SK-N-MC (cell line): ENCODE data around the gene DPP8.
A peak's percentile ranks its signal among the peaks of the same experiment; 100 is the strongest.

ENCODE experiments used
- DNase-seq: peaks from one replicate; pipeline ENCODE4 v3.0.0-alpha.2; 2011; ENCODE audit warnings: low read depth, low spot score
- H3K27ac ChIP-seq: fragments of 200-600 bp; sonication (generic); 2 replicates; pipeline ENCODE4 v1.5.1; 2016; ENCODE audit warnings: mixed run types
- H3K36me3 ChIP-seq: fragments of 200-600 bp; sonication (generic); 2 replicates; pipeline ENCODE4 v1.6.1; 2017; ENCODE audit warnings: antibody characterized with exemption, low read length, mixed read lengths; ENCODE audit not compliant: insufficient read depth
- H3K4me3 ChIP-seq: fragments of 200-600 bp; sonication (generic); 2 replicates; pipeline ENCODE4 v1.5.1; 2016
- H3K9ac ChIP-seq: fragments of 200-600 bp; sonication (generic); 2 replicates; pipeline ENCODE4 v1.8.0; 2017; ENCODE audit warnings: mixed run types, mixed read lengths; ENCODE audit not compliant: insufficient read length
- H3K9me3 ChIP-seq: fragments of 200-600 bp; sonication (generic); 2 replicates; pipeline ENCODE4 v1.6.1; 2017; ENCODE audit warnings: low read depth, mild to moderate bottlenecking, antibody characterized with exemption, low read length, moderate library complexity, mixed read lengths
- EZH2 ChIP-seq: fragments of 200-600 bp; sonication (generic); IDR thresholded peaks from one replicate; pipeline ENCODE4 v1.6.1; 2017; ENCODE audit warnings: antibody characterized with exemption
- FOXP2 ChIP-seq: optimal IDR thresholded peaks from 2 replicates; pipeline ENCODE3; 2011; ENCODE audit warnings: mild to moderate bottlenecking, moderate library complexity; ENCODE audit not compliant: insufficient read depth; ENCODE audit errors: extremely low read length, control extremely low read depth
- POLR2AphosphoS5 ChIP-seq: IDR thresholded peaks from 2 replicates; pipeline ENCODE4 v1.6.1; 2012; ENCODE audit warnings: mild to moderate bottlenecking, low read depth, low read length, borderline replicate concordance

Gene DPP8

GRCh38 chr15:65423976-65424679, 93.4 kb downstream of the DPP8 start:
- TF ChIP-seq POLR2AphosphoS5 (no peak), FOXP2 (no peak), EZH2 (no peak)
- Histone ChIP-seq H3K36me3 (no peaks in the 10 kb centered on the region), H3K4me3 (no peak overlapping the region), H3K9me3 (no peaks in the 10 kb centered on the region), H3K9ac (no peak overlapping the region), H3K27ac (no peak overlapping the region)
- no peak for DNase-seq

GRCh38 chr15:65423150-65423975, 94.1 kb downstream of the DPP8 start:
- no peak for TF ChIP-seq FOXP2
- TF ChIP-seq EZH2 = no peak
- no peak for TF ChIP-seq POLR2AphosphoS5
- Histone ChIP-seq H3K9ac (no peak overlapping the region), H3K4me3 (peak overlapping the region; percentile 65), H3K9me3 (no peaks in the 10 kb centered on the region), H3K36me3 (no peaks in the 10 kb centered on the region), H3K27ac (no peak overlapping the region)
- DNase-seq = no peak

- no peak overlapping the region for H3K9ac ChIP-seq
- H3K4me3 ChIP-seq = peak overlapping the region; percentile 81
- no peaks in the 10 kb centered on the region for H3K9me3 ChIP-seq
- no peaks in the 10 kb centered on the region for H3K36me3 ChIP-seq
- TF ChIP-seq EZH2 (no peak), FOXP2 (no peak), POLR2AphosphoS5 (no peak)
- H3K27ac ChIP-seq = no peak overlapping the region
- no peak for DNase-seq
Observed at GRCh38 chr15:65421360-65422215, 95.9 kb downstream of the DPP8 start.

GRCh38 chr15:65420975-65421359, 96.5 kb downstream of the DPP8 start:
- Histone ChIP-seq H3K27ac (no peak overlapping the region), H3K9me3 (no peaks in the 10 kb centered on the region), H3K36me3 (no peaks in the 10 kb centered on the region), H3K4me3 (no peak overlapping the region), H3K9ac (no peak overlapping the region)
- TF ChIP-seq POLR2AphosphoS5 (no peak), EZH2 (no peak), FOXP2 (no peak)
- no peak for DNase-seq

- Histone ChIP-seq H3K36me3 (no peaks in the 10 kb centered on the region), H3K9me3 (no peaks in the 10 kb centered on the region), H3K9ac (no peak overlapping the region), H3K27ac (no peak overlapping the region), H3K4me3 (no peak overlapping the region)
- TF ChIP-seq EZH2 = no peak
- no peak for TF ChIP-seq POLR2AphosphoS5
- no peak for TF ChIP-seq FOXP2
- DNase-seq = no peak
Observed at GRCh38 chr15:65418596-65418995, 98.9 kb downstream of the DPP8 start.

GRCh38 chr15:65416845-65417416, 100.6 kb downstream of the DPP8 start:
- H3K9me3 ChIP-seq = no peaks in the 10 kb centered on the region
- TF ChIP-seq FOXP2 = no peak
- TF ChIP-seq EZH2 = no peak
- peak overlapping the region; percentile 75; the same call in 1 of the 2 replicates for H3K27ac ChIP-seq
- DNase-seq = no peak
- H3K36me3 ChIP-seq = no peaks in the 10 kb centered on the region
- H3K4me3 ChIP-seq = no peak overlapping the region
- H3K9ac ChIP-seq = peak overlapping the region; percentile 43

- H3K4me3 ChIP-seq = peak overlapping the region; percentile 68
- DNase-seq = peak; percentile 16
- H3K9me3 ChIP-seq = no peaks in the 10 kb centered on the region
- H3K27ac ChIP-seq = peak overlapping the region; percentile 92
- H3K9ac ChIP-seq = no peak overlapping the region
- TF ChIP-seq FOXP2 (peak; percentile 34), POLR2AphosphoS5 (peak; percentile 47), EZH2 (no peak)
- no peaks in the 10 kb centered on the region for H3K36me3 ChIP-seq
Observed at GRCh38 chr15:65414841-65415621, 102.5 kb downstream of the DPP8 start.
